H1 (cell line): ENCODE data around the gene KCTD11. TPM values are rescaled to one million over a fixed set of nuclear protein-coding genes. Genes with fewer than 3 reads are reported as not detected.

Experiments used
- ASH2L ChIP-seq: fragments of 200-600, 300-600 bp; sonication (generic); IDR thresholded peaks from one replicate; pipeline ENCODE4 v1.7.1; 2017; ENCODE audit warnings: low read length
- BACH1 ChIP-seq: IDR thresholded peaks from 2 replicates; pipeline ENCODE4 v1.6.1; 2012; ENCODE audit warnings: low read length, improper control_type of control experiment
- BRCA1 ChIP-seq: IDR thresholded peaks from 2 replicates; pipeline ENCODE4 v1.6.1; 2012; ENCODE audit warnings: low read depth, low read length, improper control_type of control experiment
- CBX8 ChIP-seq: fragments of 300-800, 300-1000 bp; sonication (generic); IDR thresholded peaks from 2 replicates; pipeline ENCODE4 v1.7.1; 2016; ENCODE audit warnings: low read depth, low read length, borderline replicate concordance
- EGR1 ChIP-seq: IDR thresholded peaks from 2 replicates; pipeline ENCODE4 v1.6.1; 2011; ENCODE audit warnings: low read depth, low read length, borderline replicate concordance
- HDAC2 ChIP-seq, 2 experiments: fragments of 300-600 bp in 1 of 2; sonication (generic) in 1 of 2; IDR thresholded peaks; 2 replicates each; pipeline ENCODE4 v1.6.1; 2011 to 2012; ENCODE audit warnings: low read depth in 2 of 2, low read length in 2 of 2, mild to moderate bottlenecking in 2 of 2, moderate library complexity in 2 of 2, borderline replicate concordance in 1 of 2, inconsistent platforms in 1 of 2
- MAFK ChIP-seq: IDR thresholded peaks from 2 replicates; pipeline ENCODE4 v1.6.1; 2012; ENCODE audit warnings: low read depth, mild to moderate bottlenecking, improper control_type of control experiment, low read length
- RFX5 ChIP-seq: IDR thresholded peaks from 2 replicates; pipeline ENCODE4 v1.6.1; 2011; ENCODE audit warnings: low read depth, low read length, improper control_type of control experiment, borderline replicate concordance
- SRF ChIP-seq: IDR thresholded peaks from 2 replicates; pipeline ENCODE4 v1.6.1; 2011; ENCODE audit warnings: mild to moderate bottlenecking, low read depth, low read length, moderate library complexity
- TCF12 ChIP-seq: IDR thresholded peaks from 2 replicates; pipeline ENCODE4 v1.6.1; 2011; ENCODE audit warnings: low read depth, mild to moderate bottlenecking, low read length
- polyA plus RNA-seq, 7 experiments: library from polyadenylated mRNA; depleted of rRNA in 3 of 7; stranded (reverse) in 5 of 7; unstranded in 2 of 7; fragments of >200 nt in 5 of 7; fragments of 200-250 nt in 2 of 7; gene quantifications; 1 replicate in 5 of 7; 2 replicates in 1 of 7; 4 replicates in 1 of 7; pipeline versions ENCODE4 v1.2.1 to v1.2.3, GENCODE V29; 2011 to 2013; ENCODE audit warnings: missing spikeins in 2 of 7, mixed read lengths in 2 of 7
- total RNA-seq: library from RNA; stranded (reverse); fragmentation: NEBNext Ultra II Directional; extraction: Animal tissue kit (Norgen Biotek cat#: 25700); gene quantifications from 2 replicates; pipeline ENCODE4 v1.2.1, GENCODE V29; 2021
- TF ChIP-seq, protein P1 (sequence below): fragments of 300-600 bp; sonication (generic); IDR thresholded peaks from 2 replicates; pipeline ENCODE4 v1.7.1; 2012; ENCODE audit warnings: low read length, moderate library complexity, mild to moderate bottlenecking, inconsistent platforms; ENCODE audit not compliant: insufficient replicate concordance

The KCTD11 gene
- total and polyA plus RNA-seq, 2 of the 8 experiments (the other 6 are each of a cell fraction or from before 2014, with no cell fraction given), result 8.6 to 9.2 TPM

DNA sequence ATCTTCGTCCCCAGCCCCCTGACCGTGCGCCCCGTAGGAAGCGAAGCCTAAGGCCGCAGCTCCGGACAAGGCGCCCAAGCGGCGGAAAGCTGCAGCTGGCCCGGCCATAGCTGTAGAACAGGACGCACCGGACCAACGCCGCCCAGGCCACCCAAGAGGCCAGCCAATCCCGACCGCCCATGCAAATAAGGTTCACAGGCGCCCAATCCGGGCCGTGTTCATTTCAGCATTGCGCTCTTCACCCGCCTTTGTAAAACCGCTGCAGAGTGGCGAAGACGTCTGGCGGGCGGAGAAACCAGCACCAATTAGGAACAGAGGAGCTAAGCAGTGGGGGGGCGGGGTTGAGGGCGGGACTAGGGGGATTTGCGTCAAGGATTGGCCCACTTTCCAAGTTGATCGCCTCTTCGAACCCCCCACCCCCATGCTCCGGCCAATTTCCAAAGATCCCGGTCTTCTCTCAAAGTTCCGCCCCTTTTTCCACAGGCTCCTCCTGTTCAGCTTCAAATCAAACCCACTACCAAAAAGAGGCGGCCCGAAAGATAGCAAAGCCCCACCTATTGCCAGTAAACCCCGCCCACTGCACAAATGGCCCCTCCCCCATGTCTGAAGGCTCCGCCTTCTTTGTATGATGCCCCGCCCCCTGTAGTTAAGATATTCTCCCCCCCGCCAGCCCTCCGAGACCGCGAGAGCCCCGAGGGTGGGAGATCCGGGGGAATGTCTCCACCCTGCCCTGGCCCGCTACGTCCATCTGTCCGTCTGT is 52.2 kb downstream of the KCTD11 start, which contains the start of gene TMEM256 (continued):
- TF ChIP-seq, protein P1, sequence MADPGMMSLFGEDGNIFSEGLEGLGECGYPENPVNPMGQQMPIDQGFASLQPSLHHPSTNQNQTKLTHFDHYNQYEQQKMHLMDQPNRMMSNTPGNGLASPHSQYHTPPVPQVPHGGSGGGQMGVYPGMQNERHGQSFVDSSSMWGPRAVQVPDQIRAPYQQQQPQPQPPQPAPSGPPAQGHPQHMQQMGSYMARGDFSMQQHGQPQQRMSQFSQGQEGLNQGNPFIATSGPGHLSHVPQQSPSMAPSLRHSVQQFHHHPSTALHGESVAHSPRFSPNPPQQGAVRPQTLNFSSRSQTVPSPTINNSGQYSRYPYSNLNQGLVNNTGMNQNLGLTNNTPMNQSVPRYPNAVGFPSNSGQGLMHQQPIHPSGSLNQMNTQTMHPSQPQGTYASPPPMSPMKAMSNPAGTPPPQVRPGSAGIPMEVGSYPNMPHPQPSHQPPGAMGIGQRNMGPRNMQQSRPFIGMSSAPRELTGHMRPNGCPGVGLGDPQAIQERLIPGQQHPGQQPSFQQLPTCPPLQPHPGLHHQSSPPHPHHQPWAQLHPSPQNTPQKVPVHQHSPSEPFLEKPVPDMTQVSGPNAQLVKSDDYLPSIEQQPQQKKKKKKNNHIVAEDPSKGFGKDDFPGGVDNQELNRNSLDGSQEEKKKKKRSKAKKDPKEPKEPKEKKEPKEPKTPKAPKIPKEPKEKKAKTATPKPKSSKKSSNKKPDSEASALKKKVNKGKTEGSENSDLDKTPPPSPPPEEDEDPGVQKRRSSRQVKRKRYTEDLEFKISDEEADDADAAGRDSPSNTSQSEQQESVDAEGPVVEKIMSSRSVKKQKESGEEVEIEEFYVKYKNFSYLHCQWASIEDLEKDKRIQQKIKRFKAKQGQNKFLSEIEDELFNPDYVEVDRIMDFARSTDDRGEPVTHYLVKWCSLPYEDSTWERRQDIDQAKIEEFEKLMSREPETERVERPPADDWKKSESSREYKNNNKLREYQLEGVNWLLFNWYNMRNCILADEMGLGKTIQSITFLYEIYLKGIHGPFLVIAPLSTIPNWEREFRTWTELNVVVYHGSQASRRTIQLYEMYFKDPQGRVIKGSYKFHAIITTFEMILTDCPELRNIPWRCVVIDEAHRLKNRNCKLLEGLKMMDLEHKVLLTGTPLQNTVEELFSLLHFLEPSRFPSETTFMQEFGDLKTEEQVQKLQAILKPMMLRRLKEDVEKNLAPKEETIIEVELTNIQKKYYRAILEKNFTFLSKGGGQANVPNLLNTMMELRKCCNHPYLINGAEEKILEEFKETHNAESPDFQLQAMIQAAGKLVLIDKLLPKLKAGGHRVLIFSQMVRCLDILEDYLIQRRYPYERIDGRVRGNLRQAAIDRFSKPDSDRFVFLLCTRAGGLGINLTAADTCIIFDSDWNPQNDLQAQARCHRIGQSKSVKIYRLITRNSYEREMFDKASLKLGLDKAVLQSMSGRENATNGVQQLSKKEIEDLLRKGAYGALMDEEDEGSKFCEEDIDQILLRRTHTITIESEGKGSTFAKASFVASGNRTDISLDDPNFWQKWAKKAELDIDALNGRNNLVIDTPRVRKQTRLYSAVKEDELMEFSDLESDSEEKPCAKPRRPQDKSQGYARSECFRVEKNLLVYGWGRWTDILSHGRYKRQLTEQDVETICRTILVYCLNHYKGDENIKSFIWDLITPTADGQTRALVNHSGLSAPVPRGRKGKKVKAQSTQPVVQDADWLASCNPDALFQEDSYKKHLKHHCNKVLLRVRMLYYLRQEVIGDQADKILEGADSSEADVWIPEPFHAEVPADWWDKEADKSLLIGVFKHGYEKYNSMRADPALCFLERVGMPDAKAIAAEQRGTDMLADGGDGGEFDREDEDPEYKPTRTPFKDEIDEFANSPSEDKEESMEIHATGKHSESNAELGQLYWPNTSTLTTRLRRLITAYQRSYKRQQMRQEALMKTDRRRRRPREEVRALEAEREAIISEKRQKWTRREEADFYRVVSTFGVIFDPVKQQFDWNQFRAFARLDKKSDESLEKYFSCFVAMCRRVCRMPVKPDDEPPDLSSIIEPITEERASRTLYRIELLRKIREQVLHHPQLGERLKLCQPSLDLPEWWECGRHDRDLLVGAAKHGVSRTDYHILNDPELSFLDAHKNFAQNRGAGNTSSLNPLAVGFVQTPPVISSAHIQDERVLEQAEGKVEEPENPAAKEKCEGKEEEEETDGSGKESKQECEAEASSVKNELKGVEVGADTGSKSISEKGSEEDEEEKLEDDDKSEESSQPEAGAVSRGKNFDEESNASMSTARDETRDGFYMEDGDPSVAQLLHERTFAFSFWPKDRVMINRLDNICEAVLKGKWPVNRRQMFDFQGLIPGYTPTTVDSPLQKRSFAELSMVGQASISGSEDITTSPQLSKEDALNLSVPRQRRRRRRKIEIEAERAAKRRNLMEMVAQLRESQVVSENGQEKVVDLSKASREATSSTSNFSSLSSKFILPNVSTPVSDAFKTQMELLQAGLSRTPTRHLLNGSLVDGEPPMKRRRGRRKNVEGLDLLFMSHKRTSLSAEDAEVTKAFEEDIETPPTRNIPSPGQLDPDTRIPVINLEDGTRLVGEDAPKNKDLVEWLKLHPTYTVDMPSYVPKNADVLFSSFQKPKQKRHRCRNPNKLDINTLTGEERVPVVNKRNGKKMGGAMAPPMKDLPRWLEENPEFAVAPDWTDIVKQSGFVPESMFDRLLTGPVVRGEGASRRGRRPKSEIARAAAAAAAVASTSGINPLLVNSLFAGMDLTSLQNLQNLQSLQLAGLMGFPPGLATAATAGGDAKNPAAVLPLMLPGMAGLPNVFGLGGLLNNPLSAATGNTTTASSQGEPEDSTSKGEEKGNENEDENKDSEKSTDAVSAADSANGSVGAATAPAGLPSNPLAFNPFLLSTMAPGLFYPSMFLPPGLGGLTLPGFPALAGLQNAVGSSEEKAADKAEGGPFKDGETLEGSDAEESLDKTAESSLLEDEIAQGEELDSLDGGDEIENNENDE, result no peak
- TF ChIP-seq ASH2L (peak; percentile 3), TCF12 (no peak), CBX8 (no peak), HDAC2 (IDR thresholded peaks at IDR 0.05; ENCODE audit: borderline replicate concordance in 1 of 2, low read depth in 2 of 2, low read length in 2 of 2) (no peak), RFX5 (no peak), MAFK (no peak), BACH1 (no peak), SRF (no peak), EGR1 (no peak), BRCA1 (peak; percentile 64)
